Fibroblast of mammary gland (primary cell): ENCODE results near the gene DNAH17.
"Not testable (repeated sequence)": the region's sequence is repeated elsewhere in the genome, so short reads cannot be mapped to it uniquely, and the experiment has no call there.

ENCODE experiments used
- DNase-seq: peaks from one replicate; pipeline ENCODE4 v3.0.0-alpha.2; 2010; ENCODE audit warnings: low read depth
- H3K4me3 ChIP-seq: 2 replicates; pipeline ENCODE4 v1.5.1; 2011; ENCODE audit warnings: low read depth, mild to moderate bottlenecking, low read length, moderate library complexity; ENCODE audit not compliant: control insufficient read depth
- CTCF ChIP-seq: conservative IDR thresholded peaks from 2 replicates; pipeline ENCODE4 v1.5.1; 2011; ENCODE audit warnings: low read depth, low read length, inconsistent platforms; ENCODE audit not compliant: control insufficient read depth, insufficient read depth

DNAH17 gene

DNA sequence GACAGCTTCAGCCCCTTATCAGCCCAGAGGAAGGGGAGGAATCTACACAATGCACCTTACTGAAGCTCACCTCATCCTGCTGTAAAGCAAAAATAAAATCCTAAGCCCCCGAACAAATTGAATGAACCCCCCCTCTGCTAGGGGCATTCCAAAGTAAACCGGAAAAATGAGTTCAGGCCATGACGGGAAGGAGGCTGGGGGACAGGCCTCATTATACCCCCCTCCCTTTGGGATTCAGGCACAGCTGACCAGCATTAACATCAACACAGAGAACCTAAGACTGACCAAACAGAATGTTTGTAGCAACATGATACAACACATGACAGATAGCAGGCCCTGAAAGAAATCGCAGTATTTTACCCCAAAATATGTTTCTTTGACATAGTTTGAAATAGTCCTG lies 64.2 kb downstream of the DNAH17 start:
- TF ChIP-seq CTCF, result no peak
- H3K4me3 ChIP-seq, result no peak overlapping the region
- no peak for DNase-seq

DNA sequence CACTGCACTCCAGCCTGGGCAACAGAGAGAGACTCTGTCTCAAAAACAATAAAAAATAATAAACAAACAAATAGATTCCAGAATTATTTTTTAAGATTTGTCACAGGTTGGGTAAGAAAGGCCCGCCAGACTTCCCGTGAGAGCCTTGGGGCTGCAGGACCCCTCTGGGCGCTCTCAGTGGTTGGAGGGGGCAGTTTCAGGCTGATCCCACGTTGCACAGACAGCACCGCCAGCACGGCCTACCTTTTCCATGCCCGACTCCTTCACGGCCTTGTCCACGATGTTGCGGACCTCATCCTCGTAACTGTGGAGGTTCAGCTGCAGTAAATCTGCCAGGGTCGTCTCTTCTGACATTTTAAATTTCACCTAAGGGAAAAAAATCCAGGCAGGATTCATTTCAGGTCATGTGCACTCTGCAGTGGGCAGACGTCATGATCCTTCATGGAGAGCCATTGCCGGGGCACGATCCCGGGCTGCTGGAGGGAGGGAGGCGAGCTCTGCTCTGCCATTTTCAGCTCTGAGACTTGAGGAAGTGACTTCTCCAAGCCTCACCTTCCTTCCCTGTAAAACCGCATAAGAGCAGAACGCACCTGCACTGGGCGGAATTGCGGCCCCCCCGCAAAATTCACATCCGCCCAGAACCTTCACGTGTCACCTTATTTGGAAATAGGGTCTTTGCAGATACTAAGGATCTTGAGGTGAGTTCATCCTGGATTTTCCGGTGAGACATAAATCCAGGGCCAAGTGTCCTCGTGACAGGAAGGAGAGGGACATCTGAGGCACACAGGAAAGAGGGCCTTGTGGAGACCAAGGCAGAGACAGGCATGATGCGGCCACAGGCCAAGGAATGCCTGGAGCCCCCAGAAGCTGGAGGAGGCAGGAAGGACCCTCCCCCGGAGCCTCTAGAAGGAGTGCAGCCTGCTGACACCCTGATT lies 66.8 kb downstream of the DNAH17 start:
- no peak for DNase-seq
- no peak overlapping the region for H3K4me3 ChIP-seq
- TF ChIP-seq CTCF, result no peak

DNA sequence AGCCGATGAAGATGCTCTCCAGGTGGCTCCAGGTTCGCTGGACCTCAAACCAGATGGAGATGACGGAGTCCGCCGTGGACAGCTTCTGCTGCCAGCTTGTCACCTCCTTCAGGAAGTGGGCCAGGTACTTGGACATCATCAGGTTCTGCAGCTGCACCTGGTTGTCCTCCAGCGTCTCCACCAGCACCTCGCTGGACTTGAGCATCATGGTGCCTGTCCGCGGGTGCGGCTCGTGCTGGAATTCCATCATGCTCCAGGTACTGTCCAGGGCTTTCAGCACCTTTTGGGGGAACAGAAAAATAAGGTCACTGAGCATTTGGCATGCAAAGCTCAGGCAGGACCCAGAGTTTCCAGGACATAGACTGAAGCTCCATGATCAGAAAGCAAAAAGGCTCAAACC lies 69.7 kb downstream of the DNAH17 start:
- no peak for TF ChIP-seq CTCF
- H3K4me3 ChIP-seq, result no peak overlapping the region
- no peak for DNase-seq

DNA sequence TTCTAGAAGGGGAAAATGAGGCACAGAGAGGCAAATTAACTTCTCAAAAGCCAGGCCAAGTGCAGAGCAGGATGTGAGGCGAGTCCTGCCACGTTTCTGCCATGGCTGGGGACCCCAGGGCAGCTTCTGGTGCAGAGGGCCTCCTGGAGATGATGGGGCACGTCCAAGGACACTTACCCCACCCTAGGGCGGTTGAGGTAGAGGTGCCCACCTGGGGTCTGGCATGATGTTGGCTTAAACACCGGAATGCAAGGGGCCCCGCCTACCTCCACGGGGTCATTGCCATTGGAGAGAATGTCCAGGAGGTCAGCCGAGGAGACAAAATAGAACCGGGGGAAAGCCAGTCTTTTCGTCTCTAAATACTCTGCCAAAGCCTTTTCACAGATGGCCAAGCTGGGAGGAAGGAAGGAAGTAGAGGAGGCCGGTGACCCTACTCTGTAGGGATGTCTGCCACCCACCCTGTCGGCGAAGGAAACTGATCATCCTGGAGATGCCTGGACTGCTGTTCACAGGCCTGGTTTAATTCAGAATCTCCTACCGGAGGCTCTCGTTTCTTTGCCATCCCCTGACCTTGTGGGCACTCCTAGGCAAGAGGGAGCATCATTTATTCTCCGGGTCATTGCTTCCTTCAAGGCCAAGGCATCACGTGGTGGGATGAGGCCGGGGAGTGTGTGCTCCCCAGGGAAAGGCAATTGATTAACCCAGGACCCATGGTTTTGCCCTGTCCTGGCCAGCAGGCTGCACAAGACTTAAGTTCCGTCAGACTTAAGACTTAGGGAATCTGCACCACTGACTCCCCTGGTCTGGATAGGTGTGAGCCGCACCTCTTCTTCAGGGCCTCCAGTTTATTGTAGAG lies 70.5 kb downstream of the DNAH17 start:
- no peak overlapping the region for H3K4me3 ChIP-seq
- no peak for TF ChIP-seq CTCF
- DNase-seq, result no peak

DNA sequence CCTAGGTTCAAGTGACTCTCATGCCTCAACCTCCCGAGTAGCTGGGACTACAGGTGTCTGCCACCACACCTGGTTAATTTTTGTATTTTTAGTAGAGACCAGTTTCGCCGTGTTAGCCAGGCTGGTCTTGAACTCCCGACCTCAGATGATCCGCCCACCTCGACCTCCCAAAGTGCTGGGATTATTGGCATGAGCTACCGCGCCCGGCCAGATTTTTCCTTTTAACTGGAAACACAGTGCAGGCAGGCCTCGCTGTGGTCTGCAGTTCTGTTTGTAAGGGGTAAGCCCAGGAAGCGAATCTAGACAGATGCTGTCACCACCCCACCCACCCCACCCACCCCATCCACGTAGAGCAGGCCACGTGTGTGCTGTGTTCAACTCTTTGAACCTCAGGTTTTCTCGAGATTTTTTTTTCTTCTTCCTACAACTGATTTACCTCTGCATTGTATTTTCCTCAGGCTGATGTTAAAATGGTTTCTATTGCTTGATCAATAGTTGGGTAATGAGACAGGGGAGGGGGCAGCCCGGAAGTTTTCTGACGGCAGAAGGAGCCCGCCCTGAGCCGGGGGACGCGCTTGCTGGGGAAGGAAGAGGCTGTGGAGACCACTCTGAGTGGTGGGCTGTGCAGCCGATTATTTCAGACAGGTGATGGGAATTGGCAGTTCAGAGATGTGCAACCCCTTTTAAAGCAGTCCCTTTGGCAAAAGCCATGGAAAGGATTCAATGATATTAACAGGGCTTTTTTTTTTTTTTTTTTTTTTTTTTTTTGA lies 72.9 kb downstream of the DNAH17 start:
- no peak for TF ChIP-seq CTCF
- no peak overlapping the region for H3K4me3 ChIP-seq

DNA sequence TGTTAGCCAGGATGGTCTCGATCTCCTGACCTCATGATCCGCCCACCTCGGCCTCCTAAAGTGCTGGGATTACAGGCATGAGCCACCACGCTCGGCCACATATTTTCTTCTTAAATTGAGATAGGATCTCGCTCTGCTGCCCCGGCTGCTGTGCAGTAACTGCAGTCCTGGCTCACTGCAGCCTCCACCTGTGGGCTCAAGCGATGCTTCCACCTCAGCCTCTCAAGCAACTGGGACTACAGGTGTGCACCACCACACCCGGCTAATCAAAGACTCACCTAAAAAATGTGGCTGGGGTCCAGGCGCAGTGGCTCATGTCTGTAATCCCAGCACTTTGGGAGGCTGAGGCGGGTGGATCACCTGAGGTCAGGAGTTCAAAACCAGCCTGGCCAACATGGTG lies 73.8 kb downstream of the DNAH17 start:
- not testable (repeated sequence) for H3K4me3 ChIP-seq, DNase-seq

More for the DNA sequence above, 72.9 kb downstream of the DNAH17 start:
- DNase-seq, result no peak
